ENCODE measurements around the gene RAI1.
"Not testable (repeated sequence)": the region's sequence is repeated elsewhere in the genome, so short reads cannot be mapped to it uniquely, and the experiment has no call there.

RAI1 gene

GRCh38 chr17:17807440-17807839 is 126.2 kb downstream of the RAI1 start:
- no peak for DNase-seq

GRCh38 chr17:17808200-17808599 is 126.9 kb downstream of the RAI1 start:
- not testable (repeated sequence) for DNase-seq

- DNase-seq, result no peak
Measured at GRCh38 chr17:17808706-17809432, 127.6 kb downstream of the RAI1 start.

GRCh38 chr17:17809531-17810083 is 128.3 kb downstream of the RAI1 start:
- no peak for DNase-seq

GRCh38 chr17:17810084-17810894 is 129.0 kb downstream of the RAI1 start:
- no peak for DNase-seq

- no peak for DNase-seq
Measured at GRCh38 chr17:17810895-17811248, 129.6 kb downstream of the RAI1 start.

GRCh38 chr17:17811381-17812210 is 130.3 kb downstream of the RAI1 start:
- no peak for DNase-seq

GRCh38 chr17:17812211-17813054 is 131.2 kb downstream of the RAI1 start:
- no peak for DNase-seq

- no peak for DNase-seq
Measured at GRCh38 chr17:17813055-17813724, 131.9 kb downstream of the RAI1 start.

GRCh38 chr17:17813725-17814095 is 132.5 kb downstream of the RAI1 start:
- DNase-seq, result no peak

GRCh38 chr17:17814162-17815061 is 133.2 kb downstream of the RAI1 start:
- no peak for DNase-seq

GRCh38 chr17:17815062-17815406 is 133.8 kb downstream of the RAI1 start:
- DNase-seq, result no peak

- DNase-seq, result no peak
Measured at GRCh38 chr17:17815436-17816200, 134.4 kb downstream of the RAI1 start.

GRCh38 chr17:17816240-17816814 is 135.1 kb downstream of the RAI1 start:
- no peak for DNase-seq

GRCh38 chr17:17816831-17817551 is 135.7 kb downstream of the RAI1 start:
- DNase-seq, result no peak

GRCh38 chr17:17817552-17817947 is 136.3 kb downstream of the RAI1 start:
- DNase-seq, result no peak

GRCh38 chr17:17818088-17818526 is 136.8 kb downstream of the RAI1 start:
- no peak for DNase-seq

GRCh38 chr17:17819111-17819510 is 137.9 kb downstream of the RAI1 start:
- DNase-seq, result no peak

GRCh38 chr17:17819561-17819995 is 138.3 kb downstream of the RAI1 start:
- DNase-seq, result no peak

Measured in NCI-H2107 (cell line).